Measurements from ENCODE around the gene SLC46A3.
A peak's percentile ranks its signal among the peaks of the same experiment; 100 is the strongest.

GRCh38 chr13:28754698-28755545 is 36.2 kb upstream of the SLC46A3 start:
- TF ChIP-seq, protein P1, sequence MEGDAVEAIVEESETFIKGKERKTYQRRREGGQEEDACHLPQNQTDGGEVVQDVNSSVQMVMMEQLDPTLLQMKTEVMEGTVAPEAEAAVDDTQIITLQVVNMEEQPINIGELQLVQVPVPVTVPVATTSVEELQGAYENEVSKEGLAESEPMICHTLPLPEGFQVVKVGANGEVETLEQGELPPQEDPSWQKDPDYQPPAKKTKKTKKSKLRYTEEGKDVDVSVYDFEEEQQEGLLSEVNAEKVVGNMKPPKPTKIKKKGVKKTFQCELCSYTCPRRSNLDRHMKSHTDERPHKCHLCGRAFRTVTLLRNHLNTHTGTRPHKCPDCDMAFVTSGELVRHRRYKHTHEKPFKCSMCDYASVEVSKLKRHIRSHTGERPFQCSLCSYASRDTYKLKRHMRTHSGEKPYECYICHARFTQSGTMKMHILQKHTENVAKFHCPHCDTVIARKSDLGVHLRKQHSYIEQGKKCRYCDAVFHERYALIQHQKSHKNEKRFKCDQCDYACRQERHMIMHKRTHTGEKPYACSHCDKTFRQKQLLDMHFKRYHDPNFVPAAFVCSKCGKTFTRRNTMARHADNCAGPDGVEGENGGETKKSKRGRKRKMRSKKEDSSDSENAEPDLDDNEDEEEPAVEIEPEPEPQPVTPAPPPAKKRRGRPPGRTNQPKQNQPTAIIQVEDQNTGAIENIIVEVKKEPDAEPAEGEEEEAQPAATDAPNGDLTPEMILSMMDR (IDR thresholded peaks at IDR 0.05), result peak in 3 of 6 experiments; percentile 19 to 27 (median 21)
- no peak for TF ChIP-seq EP300 (IDR thresholded peaks at IDR 0.05)

All from upper lobe of left lung (tissue), 4 donors.